ENCODE results near the gene CNTNAP3.
A peak's percentile ranks its signal among the peaks of the same experiment; 100 is the strongest.
"Not testable (repeated sequence)": the region's sequence is repeated elsewhere in the genome, so short reads cannot be mapped to it uniquely, and the experiment has no call there.

Gene CNTNAP3

GRCh38 chr9:39062966-39063365, 225.0 kb downstream of the CNTNAP3 start:
- DNase-seq = not testable (repeated sequence)

GRCh38 chr9:39054453-39054852, 233.5 kb downstream of the CNTNAP3 start:
- not testable (repeated sequence) for DNase-seq

DNA sequence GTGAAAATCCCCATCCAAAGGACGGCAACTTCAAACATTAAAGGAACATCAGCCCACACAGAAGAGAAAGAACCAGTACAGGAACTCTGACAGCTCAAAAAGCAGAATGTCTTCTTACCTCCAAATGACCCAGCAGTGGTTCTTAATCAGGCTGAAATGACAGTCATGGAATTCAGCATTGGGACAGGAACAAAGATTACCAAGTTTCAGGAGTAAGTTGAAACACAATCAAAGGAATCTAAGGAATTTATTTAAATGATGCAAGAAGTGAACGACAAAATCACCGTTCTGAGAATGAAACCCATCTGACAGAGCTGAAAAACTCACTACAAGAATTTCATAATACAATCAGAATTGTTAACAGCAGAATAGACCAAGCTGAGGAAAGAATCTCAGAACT, 241.1 kb downstream of the CNTNAP3 start:
- not testable (repeated sequence) for DNase-seq

DNA sequence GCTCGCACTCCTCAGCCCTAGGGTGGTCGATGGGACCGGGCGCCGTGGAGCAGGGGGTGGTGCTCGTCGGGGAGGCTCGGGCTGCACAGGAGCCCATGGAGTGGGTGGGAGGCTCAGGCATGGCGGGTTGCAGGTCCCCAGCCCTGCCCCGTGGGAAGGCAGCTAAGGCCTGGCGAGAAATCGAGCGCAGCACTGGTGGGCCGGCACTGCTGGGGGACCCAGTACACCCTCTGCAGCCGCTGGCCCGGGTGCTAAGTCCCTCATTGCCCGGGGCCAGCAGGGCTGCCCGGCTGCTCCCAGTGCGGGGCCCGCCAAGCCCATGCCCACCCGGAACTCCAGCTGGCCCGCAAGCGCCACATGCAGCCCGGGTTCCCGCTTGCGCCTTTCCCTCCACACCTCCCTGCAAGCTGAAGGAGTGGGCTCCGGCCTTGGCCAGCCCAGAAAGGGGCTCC, 245.6 kb downstream of the CNTNAP3 start:
- DNase-seq = not testable (repeated sequence)

GRCh38 chr9:39041774-39042173, 246.2 kb downstream of the CNTNAP3 start:
- DNase-seq = not testable (repeated sequence)

DNA sequence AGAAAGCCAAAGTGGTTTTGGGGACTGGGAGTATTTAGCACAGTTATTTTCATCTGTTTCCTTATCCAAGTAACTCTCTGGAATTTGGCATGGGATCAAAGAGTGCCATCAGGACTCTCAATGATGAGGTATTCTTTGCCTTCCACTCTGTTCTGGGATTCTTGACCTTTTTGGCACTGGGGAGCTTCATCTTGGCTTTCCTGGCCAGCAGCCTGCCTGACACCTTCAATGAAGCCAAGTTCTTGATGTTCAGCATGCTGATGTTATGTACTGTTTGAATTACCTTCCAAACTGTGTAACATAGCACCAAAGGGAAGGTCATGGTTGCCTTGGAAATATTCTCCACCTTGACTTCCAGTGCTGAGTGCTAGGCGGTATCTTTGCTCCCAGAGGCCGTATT, 248.8 kb downstream of the CNTNAP3 start:
- not testable (repeated sequence) for DNase-seq

DNA sequence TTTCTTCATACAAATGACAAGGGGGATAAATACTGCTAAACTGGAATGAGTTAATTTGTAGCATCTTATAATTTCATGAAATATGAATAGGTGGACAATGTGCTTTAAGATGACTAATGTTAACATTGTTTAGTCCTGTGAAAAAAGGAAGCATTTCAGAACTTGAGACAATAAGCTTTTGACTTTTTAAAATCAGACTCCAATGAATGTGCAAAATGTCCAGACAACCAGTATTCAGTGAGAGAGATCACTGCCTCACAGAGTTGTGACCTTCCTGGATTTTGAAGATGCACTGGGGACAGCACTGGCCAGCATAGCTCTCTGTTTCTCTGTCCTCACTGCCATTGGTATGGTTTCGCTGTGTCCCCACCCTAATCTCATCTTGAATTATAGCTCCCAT, 249.7 kb downstream of the CNTNAP3 start:
- not testable (repeated sequence) for DNase-seq

- DNase-seq = not testable (repeated sequence)
These were observed 254.1 kb downstream of the CNTNAP3 start for GRCh38 chr9:39033849-39034248.

- DNase-seq = peak; percentile 39
These were observed 257.6 kb downstream of the CNTNAP3 start for GRCh38 chr9:39030204-39031019.

- not testable (repeated sequence) for DNase-seq
These were observed 259.1 kb downstream of the CNTNAP3 start for GRCh38 chr9:39028855-39029254.

- DNase-seq = not testable (repeated sequence)
These were observed 259.8 kb downstream of the CNTNAP3 start for GRCh38 chr9:39028168-39028567.

DNA sequence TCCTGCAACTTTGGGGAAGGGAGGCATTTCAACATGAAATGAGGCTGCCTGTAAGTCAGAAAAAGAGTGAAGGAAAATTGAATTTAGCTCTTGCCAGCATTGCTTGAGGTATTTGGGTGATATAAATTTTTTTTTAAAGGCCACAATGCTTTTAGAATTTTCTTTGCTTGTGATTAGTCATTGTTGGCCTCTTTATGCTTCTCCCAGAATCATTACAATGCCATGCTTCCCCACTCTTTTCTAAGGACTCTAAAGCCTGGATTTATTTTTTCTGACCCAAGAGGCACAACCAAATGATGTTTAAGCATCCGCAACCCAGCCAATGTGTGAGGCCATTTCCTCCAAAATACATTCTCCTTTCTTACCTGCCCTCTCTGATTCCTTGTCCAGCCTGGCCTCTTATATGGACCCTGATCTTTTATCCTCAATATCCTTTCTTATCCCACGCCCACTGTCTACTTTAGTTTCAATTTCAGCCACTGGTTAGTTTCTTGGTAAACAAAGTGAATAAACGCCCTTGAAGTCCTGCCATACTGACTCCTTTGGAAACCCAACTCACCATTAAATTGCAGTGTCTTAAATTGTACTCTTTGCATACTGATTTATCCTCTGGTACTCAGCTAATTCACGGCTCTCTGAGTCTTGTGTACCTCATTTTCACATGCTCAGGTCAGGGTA, 261.9 kb downstream of the CNTNAP3 start:
- not testable (repeated sequence) for DNase-seq
